ENCODE measurements around the gene SUSD1.

- TF ChIP-seq EP300 (IDR thresholded peaks at IDR 0.05; ENCODE audit: borderline replicate concordance) (no peak), TEAD4 (IDR thresholded peaks at IDR 0.05) (no peak), ZBTB7A (IDR thresholded peaks at IDR 0.05; ENCODE audit: low read depth) (no peak), TAF1 (IDR thresholded peaks at IDR 0.05; ENCODE audit: low read depth) (no peak), RAD21 (IDR thresholded peaks at IDR 0.05; ENCODE audit: low read depth) (no peak), YY1 (IDR thresholded peaks at IDR 0.05; ENCODE audit: low read depth) (no peak), MAX (IDR thresholded peaks at IDR 0.05) (no peak), CREB1 (IDR thresholded peaks at IDR 0.05; ENCODE audit: low read depth) (no peak), FOXM1 (IDR thresholded peaks at IDR 0.05; ENCODE audit: borderline replicate concordance, low read depth) (no peak), EGR1 (IDR thresholded peaks at IDR 0.05) (no peak), USF1 (IDR thresholded peaks at IDR 0.05) (no peak), CEBPB (IDR thresholded peaks at IDR 0.05) (no peak)
Measured at GRCh38 chr9:112119225-112120029, 55.7 kb downstream of the SUSD1 start.
